HS-5 (cell line): Measurements from ENCODE around the gene APOBEC2.

Experiments
- DNase-seq: peaks from one replicate; pipeline ENCODE4 v3.0.0-alpha.2; 2012; ENCODE audit warnings: low read depth

Gene APOBEC2

GRCh38 chr6:41088451-41088850 lies 35.4 kb downstream of the APOBEC2 start:
- no peak for DNase-seq

GRCh38 chr6:41090841-41091761 lies 38.1 kb downstream of the APOBEC2 start:
- DNase-seq: no peak

- no peak for DNase-seq
Measured at GRCh38 chr6:41092421-41093140, 39.6 kb downstream of the APOBEC2 start.

GRCh38 chr6:41093729-41094128 lies 40.7 kb downstream of the APOBEC2 start:
- DNase-seq: no peak

GRCh38 chr6:41097467-41098090 lies 44.6 kb downstream of the APOBEC2 start:
- DNase-seq: no peak

GRCh38 chr6:41098366-41098765 lies 45.4 kb downstream of the APOBEC2 start:
- DNase-seq: no peak

- no peak for DNase-seq
Measured at GRCh38 chr6:41100871-41101287, 47.9 kb downstream of the APOBEC2 start.

GRCh38 chr6:41103847-41104246 lies 50.8 kb downstream of the APOBEC2 start:
- no peak for DNase-seq

- no peak for DNase-seq
Measured at GRCh38 chr6:41111017-41111416, 58.0 kb downstream of the APOBEC2 start.
